K562 treated with DMSO at 1 percent for 48 hours (cell line): Measurements from ENCODE around the gene SLC24A5. TPM values are rescaled to one million over a fixed set of nuclear protein-coding genes. Genes with fewer than 3 reads are reported as not detected.

Experiments
- total RNA-seq: library from RNA; unstranded; fragments of 300-600 nt; gene quantifications from 2 replicates; pipeline ENCODE4 v1.2.3, GENCODE V29; 2022; ENCODE audit warnings: low replicate concordance; ENCODE audit errors: extremely low read depth

The SLC24A5 gene
- not detected in 2 replicates for total RNA-seq

GRCh38 chr15:48120745-48121144 is at the start of gene SLC24A5:
Gene SLC24A5, plus strand, starts transcription at chr15:48120990. Its CDS starts 55 bp downstream, at chr15:48121045.

GRCh38 chr15:48177766-48178647 is 57.2 kb downstream of the SLC24A5 start, which contains the start of gene MYEF2:
Gene MYEF2, minus strand, starts transcription at chr15:48178295. Its CDS starts 58 bp downstream, at chr15:48178237.

GRCh38 chr15:48191574-48192225 is 70.9 kb downstream of the SLC24A5 start, which contains the start of gene CTXN2:
Gene CTXN2, plus strand, starts transcription at chr15:48191665. Its CDS starts 9,636 bp downstream, at chr15:48201301.

Other genes starting within 250 kb of the SLC24A5 start
- gene MYEF2, start 57.3 kb downstream of the SLC24A5 start, total RNA-seq: not detected in 2 replicates
- gene CTXN2, start 70.7 kb downstream of the SLC24A5 start, total RNA-seq: not detected in 2 replicates
- gene SLC12A1, start 85.3 kb downstream of the SLC24A5 start, total RNA-seq: not detected in 2 replicates
- not detected in 2 replicates for gene DUT, start 210.4 kb downstream of the SLC24A5 start, total RNA-seq